GM12892 (cell line): Measurements from ENCODE around the gene UST.

Experiments used
- POLR2A ChIP-seq: IDR thresholded peaks from 2 replicates; pipeline ENCODE4 v1.6.1; 2011; ENCODE audit warnings: low read depth, low read length, control low read depth
- POLR2AphosphoS5 ChIP-seq: IDR thresholded peaks from 2 replicates; pipeline ENCODE4 v1.6.1; 2011; ENCODE audit warnings: low read depth, low read length, control low read depth

- no peak for TF ChIP-seq POLR2A
- no peak for TF ChIP-seq POLR2AphosphoS5
These were observed 201.0 kb downstream of the UST start for GRCh38 chr6:148947621-148948444.
